Endothelial cell of umbilical vein (primary cell): ENCODE data around the gene BMP10.

Experiments
- CTCF ChIP-seq, 2 donors: IDR thresholded peaks; 1 replicate in 1 of 2; 2 replicates in 1 of 2; pipeline ENCODE4 v1.5.1; 2011; ENCODE audit warnings: low read length in 2 of 2, mild to moderate bottlenecking in 2 of 2, moderate library complexity in 2 of 2, control low read depth in 1 of 2, inconsistent platforms in 1 of 2, low read depth in 1 of 2; ENCODE audit not compliant: insufficient read depth in 1 of 2; ENCODE audit errors: extremely low read depth in 1 of 2
- EZH2 ChIP-seq: IDR thresholded peaks from 2 replicates; pipeline ENCODE4 v1.6.1; 2012; ENCODE audit warnings: borderline replicate concordance, low read depth, mild to moderate bottlenecking, moderate library complexity, low read length, inconsistent platforms; ENCODE audit not compliant: severe bottlenecking
- JUN ChIP-seq: IDR thresholded peaks from 2 replicates; pipeline ENCODE4 v1.6.1; 2011; ENCODE audit warnings: borderline replicate concordance, low read depth; ENCODE audit not compliant: insufficient read length, insufficient read depth
- POLR2A ChIP-seq: IDR thresholded peaks from 2 replicates; pipeline ENCODE4 v1.6.1; 2012; ENCODE audit warnings: low read depth, mild to moderate bottlenecking, control low read depth, low read length
- POLR2AphosphoS5 ChIP-seq: IDR thresholded peaks from 2 replicates; pipeline ENCODE4 v1.6.1; 2012; ENCODE audit warnings: low read depth, mild to moderate bottlenecking, control low read depth, low read length, moderate library complexity; ENCODE audit not compliant: insufficient read depth

GRCh38 chr2:68865108-68865507, 6.1 kb downstream of the BMP10 start:
- TF ChIP-seq CTCF (IDR thresholded peaks at IDR 0.05; ENCODE audit: extremely low read depth in 1 of 2, insufficient read depth in 1 of 2, low read depth in 1 of 2, low read length in 2 of 2): no peak
- no peak for TF ChIP-seq POLR2A
- no peak for TF ChIP-seq JUN
- no peak for TF ChIP-seq POLR2AphosphoS5
- TF ChIP-seq EZH2: no peak
